GM19193 (cell line): ENCODE data around the gene FGF9.

Experiments used
- POLR2A ChIP-seq: IDR thresholded peaks from 4 replicates; pipeline ENCODE4 v1.6.1; 2011; ENCODE audit not compliant: insufficient read depth, insufficient read length; ENCODE audit errors: extremely low read depth

The FGF9 gene

GRCh38 chr13:21690955-21691354, 20.1 kb downstream of the FGF9 start:
- TF ChIP-seq POLR2A: no peak

DNA sequence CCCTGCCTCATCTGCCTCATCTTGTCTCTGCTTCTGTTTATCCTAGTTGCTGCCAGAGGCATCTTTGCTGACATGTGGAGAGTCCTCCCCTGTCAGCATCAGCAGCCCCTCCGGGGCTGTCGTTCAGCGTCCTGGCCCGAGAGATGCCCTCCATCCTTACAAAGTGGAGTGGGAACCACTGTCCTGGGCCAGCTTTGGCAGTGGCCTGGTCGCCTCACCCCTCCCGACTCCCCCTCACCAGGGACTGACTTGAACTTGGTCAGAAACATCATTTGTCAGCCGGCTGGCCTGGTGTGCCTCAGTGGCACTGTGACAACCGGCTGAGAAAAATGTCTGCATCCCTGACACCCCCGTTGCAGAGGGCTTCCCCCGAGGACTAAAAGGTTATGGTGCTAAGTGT, 20.6 kb downstream of the FGF9 start:
- TF ChIP-seq POLR2A: no peak

- no peak for TF ChIP-seq POLR2A
These were observed 21.1 kb downstream of the FGF9 start for GRCh38 chr13:21691928-21692327.

DNA sequence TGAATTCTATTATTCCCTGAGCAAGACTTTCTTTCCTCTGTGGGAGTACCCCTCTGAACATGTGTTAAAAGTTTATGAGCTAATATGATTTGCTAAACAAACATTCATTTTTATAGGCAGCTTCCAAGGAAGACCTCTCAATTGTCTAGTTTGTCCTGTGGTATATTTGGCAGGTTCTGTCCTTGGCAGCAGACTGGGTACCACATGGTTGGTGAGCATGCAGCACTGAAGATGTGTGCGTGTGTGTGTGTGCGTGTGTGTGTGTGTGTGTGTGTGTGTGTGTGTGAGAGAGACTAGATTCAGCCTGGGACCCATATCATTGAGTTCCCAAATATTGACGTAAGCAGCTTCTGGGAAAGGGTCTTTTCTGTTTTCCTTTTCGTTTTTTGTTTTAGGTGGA, 24.0 kb downstream of the FGF9 start:
- TF ChIP-seq POLR2A: no peak

DNA sequence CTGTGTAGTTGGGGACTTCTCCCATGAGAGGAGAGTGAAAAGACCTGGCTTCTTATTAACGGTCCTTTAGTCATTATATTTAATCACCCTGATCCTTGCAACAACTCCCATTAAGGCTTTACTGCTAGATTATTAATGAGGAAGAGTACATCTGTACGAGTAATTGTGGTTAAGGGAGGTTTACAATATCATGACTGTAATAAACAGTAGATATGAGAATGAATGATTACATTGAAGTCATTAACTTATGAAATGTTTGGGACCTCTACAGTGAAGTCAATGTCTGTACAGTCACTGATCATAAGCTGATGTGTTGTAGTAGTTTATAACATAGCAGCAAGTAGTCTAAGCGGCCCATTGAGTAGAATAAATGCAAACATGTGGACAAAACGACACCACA, 24.7 kb downstream of the FGF9 start:
- TF ChIP-seq POLR2A: no peak

GRCh38 chr13:21696865-21697448, 26.1 kb downstream of the FGF9 start:
- TF ChIP-seq POLR2A: no peak

GRCh38 chr13:21698817-21699679, 28.2 kb downstream of the FGF9 start:
- TF ChIP-seq POLR2A: no peak

DNA sequence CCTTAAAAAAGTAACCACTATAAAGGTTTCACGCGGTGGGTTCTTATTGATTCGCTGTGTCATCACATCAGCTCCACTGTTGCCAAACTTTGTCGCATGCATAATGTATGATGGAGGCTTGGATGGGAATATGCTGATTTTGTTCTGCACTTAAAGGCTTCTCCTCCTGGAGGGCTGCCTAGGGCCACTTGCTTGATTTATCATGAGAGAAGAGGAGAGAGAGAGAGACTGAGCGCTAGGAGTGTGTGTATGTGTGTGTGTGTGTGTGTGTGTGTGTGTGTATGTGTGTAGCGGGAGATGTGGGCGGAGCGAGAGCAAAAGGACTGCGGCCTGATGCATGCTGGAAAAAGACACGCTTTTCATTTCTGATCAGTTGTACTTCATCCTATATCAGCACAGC, 30.6 kb downstream of the FGF9 start:
- no peak for TF ChIP-seq POLR2A

DNA sequence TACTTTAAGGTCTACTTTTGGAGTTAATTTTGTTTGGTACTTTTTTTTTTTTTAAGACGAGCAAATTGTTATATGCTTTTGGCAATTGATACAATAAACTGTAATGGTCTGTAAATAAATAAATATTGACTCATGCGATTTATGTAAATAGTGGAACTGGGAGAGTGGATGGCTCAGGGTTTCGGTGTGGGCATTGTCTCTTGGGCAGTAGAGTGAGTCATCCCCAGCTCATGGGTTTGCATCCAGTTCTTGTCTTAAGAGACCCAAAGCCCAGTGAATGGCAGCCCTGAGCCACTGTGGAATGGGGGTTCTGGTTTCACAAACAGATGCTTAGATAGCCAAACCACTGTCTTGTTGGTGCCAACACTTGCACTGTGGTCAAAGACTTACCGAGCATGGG, 33.0 kb downstream of the FGF9 start:
- no peak for TF ChIP-seq POLR2A

DNA sequence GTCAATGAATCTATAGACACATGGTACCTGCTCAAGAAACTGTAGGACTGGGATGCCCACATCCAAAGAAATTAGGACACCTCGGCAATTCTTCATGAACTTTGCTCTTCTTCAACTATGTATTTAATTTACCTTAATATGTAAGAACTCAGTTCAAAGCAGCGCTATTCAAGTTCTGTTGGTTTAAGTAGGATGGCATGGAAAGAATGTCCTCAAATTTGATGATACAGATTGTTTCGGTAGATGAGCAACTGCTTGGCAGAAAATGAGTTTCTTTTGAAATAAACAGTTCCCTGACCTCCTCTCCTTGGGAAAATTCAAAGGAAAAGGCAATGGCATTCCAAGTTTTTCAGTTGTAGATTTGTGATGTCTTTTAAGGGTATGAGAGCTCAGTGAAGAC, 36.7 kb downstream of the FGF9 start:
- TF ChIP-seq POLR2A: no peak

GRCh38 chr13:21709697-21710096, 38.8 kb downstream of the FGF9 start:
- TF ChIP-seq POLR2A: no peak

DNA sequence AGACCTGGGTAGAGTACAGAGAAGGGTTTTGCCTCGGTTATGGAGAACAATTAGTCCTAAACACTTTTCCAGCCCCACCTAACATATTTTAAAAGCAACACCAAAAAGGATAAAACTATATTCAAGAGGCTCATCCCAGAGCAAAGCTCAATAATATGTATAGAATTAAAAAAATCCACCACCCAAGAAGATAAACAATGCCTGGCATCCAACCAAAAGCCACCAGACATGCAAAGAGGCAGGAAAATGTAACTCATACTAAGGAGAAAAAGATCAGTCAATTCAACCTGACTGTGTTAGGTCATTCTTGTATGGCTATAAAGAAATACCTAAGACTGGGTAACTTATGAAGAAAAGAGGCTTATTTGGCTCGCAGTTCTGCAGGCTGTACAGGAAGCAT, 39.3 kb downstream of the FGF9 start:
- no peak for TF ChIP-seq POLR2A

DNA sequence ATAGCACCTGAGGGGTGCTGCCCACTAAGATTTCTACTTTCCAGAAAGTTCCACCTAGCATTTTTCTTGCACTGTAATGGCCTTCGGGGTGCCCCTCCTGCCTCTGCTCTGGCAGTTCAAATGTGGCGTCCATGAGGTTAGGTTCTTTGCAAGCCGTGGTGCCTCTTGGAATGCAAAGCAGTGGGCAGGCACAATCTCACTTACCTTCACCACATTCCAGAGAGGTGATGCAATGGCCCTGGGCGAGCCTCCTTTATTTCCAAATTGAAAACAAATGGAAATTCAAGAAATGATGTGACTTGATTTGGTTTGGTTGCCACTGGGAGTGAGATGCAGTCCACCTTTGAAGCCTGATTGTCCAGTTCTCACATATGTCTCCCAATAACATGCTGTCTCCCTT, 46.9 kb downstream of the FGF9 start:
- no peak for TF ChIP-seq POLR2A

DNA sequence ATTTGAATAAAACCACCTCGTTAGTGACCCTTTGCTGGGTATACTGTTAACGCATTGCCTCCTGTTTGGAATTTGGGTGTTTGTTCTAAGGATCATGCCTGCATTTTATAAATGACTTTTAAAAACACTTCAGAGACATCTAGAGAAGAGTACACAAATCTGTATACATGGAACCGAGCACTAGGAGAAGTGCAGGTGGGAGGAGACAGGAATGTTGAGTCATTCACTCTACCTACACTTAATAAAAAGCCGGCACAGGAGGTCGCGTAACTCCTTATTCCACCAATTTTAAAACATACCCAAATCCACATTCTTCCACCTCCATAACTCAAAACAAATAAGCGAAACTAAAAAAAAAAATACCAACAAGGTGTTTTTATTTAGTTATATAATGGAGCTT, 48.6 kb downstream of the FGF9 start:
- no peak for TF ChIP-seq POLR2A

GRCh38 chr13:21723807-21724505, 53.1 kb downstream of the FGF9 start:
- no peak for TF ChIP-seq POLR2A
